ENCODE results near the gene TMEM107.
"Not testable (repeated sequence)": the region's sequence is repeated elsewhere in the genome, so short reads cannot be mapped to it uniquely, and the experiment has no call there.

Gene TMEM107

DNA sequence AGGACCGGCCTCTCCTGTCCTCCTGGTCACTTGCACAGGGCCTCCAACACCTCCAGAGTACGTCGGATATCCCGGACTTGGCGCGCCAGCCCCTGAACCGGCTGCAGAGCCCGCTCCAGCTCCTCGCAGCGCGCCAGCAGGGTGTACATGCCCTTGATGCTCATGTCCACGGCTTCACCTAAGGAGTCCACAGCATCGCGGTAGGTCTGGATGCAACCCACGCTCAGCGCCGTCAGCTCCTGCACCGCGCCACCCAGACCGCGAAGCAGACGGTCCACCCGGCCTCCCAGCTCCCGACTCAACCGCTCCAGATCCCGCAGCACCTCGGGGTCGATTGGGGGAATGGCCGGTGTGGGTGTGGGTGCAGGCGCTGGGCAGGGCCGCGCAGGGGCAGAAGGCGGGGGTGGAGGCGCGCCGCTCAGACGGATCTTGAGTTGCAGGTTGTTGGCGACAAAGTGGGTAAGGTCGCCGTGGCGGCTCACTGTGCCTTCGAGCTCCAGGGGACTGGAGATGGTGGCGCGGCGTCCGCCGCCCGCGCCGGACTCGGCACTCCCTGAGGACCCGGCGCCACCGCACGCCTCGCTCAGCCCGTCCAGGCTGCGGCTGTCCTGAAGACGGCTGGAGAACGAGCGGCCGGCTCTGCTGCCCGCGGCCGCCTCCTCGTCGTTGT is 13.0 kb upstream of the TMEM107 start:
- no peak for DNase-seq

DNA sequence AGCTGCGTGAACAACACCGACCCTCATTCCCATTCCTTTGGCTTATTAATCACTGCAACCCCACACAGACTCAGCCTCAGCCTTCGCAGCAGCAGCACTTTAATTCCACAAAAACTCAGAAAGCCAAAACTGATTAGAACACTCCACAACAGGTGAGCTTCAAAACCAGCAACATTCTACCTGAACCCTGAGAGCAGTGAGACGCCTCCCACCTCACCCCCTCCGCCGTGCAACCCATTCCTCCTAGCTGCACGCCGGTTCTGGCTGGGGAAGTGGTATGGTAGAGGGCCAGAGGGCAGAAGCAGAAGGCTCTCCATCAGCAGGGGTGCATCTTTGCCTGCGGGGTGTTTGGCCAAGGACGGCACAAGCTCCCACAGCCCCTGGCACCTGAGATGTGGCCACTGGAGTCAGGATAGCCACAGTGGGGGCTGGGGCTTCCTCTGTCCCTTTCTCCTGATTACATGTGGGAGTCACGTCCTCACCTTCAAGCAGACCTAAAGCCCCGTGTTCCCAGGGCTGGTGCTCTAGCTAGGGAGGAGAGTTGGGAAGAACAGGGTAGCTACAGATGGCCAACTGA is 12.2 kb upstream of the TMEM107 start:
- no peak for DNase-seq

DNA sequence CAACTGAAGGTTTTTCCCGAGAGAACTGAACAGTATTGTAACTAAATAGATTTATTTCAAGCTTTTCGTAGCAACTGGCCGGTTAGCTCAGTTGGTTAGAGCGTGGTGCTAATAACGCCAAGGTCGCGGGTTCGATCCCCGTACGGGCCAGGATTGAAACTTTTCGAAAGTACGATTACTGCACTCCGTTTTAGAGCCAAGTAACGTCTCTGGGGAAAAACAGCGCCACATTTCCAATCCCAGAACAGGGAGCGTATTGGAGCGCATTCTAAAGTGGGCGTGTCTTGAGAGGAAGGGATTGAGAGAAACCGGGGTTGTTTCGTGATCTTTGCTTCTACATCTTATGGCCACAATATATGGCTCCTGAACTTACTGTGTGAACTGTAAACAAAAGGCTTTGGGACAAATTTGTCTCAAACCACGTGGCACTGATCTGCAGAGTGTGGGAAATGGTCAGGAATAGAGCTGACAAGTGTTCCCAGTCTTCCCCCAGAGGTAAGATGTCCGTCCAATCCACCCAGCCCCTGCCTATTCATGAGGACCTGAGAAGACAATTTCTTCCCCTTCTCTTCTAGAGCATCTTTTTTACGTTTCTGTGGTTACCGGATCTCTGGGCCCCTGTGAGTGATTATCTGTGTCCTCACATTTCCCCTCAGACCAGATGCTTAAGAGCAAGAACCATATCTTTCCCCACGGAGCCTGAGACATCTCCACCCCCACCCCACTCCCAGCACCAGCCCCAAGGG is 11.5 kb upstream of the TMEM107 start:
- DNase-seq = peak; percentile 88

DNA sequence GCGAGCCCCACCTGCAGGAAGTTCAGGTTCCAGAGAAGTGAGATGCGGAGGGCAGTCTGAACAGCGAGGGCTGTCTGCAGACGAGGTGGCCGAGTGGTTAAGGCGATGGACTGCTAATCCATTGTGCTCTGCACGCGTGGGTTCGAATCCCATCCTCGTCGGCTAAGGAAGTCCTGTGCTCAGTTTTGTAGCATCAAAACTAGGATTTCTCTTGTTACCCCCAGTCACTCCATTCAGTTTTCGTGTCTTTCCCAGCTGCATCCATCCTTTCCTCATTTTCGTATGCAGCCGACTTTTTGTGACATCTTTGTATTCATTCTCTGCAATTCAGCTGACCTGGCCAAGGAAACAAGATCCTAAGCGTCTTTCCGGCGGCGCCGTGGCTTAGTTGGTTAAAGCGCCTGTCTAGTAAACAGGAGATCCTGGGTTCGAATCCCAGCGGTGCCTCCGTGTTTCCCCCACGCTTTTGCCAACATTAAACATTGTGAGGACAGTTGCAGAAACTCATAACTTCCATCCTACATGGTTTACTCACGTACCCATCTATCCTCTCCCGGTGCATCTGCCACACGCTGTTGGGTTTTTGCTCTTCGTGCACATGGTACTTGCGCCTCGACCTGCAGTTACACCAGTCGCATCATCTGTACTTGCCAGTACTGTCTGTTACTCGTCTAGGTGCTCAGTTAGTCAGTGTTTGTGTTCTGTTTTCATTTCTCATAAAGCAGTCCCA is 10.8 kb upstream of the TMEM107 start:
- DNase-seq = peak; percentile 91

DNA sequence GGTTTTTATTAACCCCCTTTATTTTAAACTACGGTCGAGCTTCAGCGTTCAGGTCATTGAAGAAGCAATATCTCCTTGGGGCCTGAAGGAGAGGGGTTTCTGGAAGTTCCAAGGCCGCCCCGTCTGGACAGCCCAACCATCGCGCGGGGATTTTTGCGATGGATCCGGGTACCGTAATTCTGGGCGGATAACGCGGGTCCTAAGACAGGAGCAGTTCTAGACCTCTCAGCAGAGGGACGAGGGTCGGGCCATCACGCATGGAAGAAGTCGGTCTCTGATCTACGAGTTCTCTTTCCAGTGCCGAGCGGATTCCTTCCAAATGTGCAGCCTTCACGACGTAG is 10.2 kb upstream of the TMEM107 start:
- DNase-seq = no peak

DNA sequence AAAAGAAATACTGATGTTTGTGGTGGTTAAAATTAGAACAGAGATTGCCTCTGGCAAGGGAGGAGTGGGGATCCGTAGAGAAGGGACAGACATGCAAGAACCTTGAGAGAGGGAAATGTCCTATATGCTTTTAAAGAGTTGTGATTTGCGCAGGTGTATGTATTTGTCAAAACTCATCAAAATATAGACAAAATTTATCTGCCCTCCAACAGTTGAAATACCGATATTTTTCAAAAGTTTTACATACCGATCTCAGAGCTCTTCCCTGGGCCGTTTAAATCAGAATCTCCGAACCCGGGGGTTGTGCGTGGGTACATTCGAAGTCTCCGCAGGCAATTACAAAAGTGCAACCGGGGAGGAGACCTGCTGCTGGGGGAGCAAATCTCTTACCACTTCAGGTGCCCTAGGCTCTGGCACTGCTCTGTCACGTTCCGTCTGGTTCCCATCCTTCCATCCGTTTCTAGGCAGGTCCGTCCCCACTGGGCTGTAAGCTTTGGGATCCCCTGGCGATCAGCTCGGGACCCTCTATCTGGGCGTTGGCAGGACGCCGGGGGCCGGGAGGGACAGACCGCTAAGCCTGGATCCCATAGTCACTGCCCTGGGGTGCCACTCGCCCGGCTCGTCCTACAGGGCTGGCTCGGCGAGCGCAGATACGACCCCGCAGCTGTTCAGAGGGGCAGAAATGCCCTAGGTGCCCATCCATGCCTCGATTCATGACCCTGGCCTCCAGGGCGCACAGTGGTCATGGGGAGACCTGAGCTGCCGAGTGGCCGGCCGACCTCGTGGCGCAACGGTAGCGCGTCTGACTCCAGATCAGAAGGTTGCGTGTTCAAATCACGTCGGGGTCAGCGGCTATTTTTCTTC is 9.6 kb upstream of the TMEM107 start:
- peak; percentile 71 for DNase-seq

DNA sequence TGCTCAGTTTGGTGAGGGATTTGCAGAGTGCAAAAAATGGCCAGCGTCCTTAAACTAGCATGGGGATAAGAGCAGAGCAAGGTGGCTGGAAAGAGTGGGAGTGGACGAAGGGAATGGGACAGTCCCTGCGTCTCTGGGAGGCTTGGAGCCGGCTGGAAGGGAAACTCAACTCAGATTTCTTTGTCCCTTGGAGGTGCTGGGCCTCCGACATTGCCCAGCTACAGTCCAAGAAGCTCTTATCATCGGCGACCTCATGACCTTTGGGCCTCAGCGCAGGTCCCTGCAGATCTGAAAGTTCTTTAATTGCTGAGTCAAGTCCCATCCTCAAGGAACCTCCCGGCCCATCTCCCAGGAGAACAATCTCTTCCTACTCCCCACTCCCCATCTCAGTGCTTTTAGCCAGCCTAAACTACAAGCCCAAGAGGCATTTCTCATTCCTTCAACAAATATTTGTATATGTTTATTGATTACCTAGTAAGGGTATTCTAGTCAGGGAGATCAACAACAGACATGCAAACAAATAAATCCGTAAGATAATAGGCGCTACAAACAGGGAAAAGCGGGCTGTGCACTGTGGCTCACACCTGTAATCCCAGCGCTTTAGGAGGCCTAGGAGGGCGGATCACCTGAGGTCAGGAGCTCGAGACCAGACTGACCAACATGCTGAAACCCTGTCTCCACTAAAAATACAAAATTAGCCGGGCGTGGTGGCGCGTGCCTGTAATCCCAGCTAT is 985 bp upstream of the TMEM107 start:
- no peak for DNase-seq

DNA sequence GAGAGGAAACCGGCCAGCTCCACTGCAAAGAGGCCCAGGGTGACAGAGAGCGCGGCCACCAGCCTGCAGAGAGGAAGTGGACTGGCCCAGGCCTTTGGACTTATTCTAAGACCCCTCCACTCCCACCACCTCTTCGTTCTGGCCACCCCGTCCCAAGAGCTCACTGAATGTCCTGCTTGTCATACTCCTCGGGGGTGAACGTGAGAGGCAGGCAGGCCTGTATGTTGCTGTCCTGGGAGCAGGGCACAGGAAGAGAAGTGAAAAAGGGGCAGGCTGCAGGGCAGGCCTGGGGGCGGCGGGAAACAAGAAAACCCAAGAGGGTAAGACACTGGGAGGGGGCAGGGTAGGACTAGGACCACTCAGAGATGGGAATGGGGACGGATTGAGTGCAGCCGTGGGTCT is 384 bp downstream of the TMEM107 start:
- no peak for DNase-seq

DNA sequence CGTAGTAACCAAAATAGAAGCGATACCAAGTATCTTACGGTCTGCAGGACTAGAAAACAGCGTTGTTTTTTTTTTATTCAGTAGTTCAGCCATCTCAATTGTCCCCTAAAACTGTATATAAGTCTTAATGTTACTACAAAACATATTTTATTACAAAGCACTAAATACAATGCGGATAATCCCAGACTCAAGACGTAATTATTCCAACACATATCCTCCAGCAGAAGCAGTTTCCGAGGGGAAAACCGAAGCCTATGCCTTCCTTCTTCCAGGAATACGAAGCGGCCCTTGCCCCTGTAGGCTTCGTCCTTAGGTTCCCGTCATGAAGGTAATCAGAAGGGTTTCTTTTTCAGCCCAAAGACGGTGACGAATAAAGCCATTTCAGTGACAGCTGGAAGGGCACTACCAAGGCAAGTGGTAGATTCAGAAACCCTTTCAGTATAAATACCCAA is 2.3 kb downstream of the TMEM107 start:
- DNase-seq = no peak

DNA sequence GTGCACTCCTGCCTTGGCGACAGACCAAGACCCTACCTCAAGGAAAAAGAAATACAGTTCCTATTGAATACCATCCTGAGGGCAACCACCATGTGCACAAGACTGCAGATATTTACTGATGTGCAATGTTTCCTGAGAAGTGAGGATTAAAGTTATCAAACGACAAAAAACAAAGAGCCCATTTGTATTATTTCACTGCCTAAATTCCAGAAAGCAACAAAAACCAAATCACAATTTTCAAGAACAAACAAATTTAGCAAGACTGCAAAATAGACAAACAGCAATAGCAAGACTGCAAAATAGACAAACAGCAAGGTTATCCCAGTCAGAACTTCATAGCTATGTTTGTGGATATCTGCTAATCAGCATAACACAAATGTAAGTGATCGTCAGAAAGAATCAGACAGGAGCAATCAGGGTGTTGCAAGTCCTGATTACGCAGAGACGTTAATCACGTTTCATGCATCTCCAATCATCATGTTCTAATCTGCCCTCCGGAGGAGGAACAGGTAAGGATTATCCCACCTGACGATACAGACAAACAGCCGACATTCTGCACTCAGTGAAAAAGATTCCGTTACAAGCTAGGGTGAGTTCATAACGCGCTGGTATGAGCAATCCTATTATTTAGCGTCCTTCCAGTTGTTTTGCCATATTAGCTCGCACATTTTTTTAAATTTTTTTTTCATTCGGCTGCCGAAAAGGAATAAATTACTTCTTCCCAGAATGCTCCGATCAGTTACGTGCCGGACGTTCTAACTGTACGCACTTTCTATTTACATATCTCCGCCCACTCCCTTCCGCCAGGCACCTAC is 2.9 kb downstream of the TMEM107 start:
- peak; percentile 57 for DNase-seq

DNA sequence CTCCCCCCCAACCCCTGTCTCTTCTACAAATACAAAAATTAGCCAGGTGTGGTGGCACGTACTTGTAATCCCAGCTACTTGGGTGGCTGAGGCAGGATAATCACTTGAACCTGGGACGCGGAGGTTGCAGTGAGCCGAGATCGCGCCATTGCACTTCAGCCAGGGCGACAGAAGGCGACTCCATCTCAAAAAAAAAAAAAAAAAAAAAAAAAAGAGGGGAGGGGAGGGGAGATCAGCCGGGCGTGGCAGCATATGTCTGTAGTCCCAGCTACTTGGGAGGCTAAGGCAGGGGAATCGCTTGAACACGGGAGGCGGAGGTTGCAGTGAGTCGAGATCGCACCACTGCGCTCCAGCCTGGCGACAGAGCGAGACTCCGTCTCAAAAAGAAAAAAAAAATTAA is 6.0 kb downstream of the TMEM107 start:
- DNase-seq = not testable (repeated sequence)

DNA sequence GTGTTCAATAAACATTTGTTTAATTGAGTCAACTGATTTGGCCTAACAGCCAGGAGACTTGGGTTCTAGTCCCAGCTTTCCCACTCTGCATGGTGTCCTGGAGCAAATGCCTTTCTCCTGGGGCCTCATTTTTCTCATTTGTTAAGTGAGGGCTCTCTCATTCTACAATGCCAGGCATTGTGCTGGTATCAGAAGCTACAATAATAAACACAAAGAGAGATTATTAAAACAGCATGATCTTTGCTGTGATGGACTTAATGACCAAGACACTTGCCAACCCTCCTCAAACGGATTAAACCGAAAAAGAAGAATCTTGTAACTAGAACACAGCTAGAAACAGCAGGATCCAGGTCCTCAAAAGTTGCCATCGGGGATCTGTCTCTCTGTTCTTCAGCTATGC is 8.7 kb downstream of the TMEM107 start:
- DNase-seq = no peak

DNA sequence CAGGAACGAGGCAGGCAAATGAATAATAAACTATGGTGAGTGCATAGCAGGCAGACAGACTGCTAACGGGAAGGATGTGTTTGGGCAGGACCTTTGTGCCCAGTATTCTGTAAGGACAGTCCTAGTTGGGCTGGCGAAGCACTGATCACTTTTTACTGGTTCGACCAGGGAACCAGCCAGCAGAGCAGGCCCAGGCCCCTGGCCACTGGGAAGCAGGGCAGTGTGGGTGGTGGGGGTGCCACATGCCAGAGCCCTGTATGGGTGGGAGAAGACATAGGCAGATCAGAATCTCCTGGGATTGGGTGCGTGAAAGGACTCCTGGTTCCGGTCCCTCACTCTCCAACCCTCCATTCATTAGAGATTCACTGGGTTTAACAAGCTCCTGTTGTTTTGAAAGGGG is 9.4 kb downstream of the TMEM107 start:
- no peak for DNase-seq

DNA sequence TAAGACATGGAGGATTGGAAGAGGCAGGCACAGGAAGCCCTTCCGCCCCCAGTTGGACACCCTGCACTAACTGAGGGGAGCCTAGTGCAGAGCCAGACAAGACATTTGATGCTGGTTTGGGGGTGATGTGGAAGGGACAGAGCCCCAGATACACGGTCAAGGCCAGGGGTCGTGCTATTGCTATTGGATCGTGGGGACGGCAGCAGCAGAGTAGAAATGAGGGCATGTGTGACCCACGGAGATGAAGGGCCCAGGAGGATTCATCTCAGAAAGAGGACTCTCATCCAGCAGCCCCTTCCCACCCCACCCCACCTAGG is 11.4 kb downstream of the TMEM107 start:
- no peak for DNase-seq

DNA sequence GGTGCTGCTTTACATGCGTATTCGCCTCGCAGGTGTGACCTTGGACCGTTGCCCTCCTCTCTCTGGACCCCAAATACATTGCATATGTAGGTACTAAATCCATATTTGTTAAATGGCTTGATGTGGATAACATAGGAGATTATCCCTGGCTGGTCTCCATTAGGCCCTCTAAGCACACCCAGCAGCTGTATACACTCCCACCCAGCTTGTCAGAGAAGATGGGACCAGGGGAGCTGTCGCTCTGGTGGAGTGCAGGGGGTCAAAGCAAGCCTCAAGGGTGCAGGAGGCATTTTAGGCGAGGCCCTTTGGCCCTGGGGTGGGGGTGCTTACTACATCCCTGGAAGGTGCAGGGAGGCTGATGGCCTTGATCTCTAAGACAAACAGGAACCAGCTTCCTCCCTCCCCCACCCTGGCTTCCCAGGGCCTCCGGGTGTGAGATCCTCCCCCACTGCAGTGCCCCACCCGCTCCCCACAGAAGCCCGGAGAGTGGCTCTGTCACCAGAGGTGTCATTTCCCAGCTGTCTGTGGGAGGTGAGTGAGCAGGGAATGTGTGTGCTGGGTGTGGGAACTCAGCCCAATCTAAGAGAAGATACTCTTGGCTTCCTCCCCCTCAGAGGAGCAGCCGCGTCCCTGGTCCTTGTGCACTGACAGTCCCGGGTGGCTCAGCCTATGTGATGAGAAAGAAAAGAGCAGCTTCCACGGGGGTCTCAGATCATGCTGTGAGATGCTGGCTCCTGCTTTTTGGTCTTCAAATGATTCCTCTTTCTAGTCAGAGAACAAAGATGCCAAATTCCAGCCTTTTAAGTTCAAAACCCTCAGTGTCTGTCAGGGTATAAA is 12.0 kb downstream of the TMEM107 start:
- no peak for DNase-seq

DNA sequence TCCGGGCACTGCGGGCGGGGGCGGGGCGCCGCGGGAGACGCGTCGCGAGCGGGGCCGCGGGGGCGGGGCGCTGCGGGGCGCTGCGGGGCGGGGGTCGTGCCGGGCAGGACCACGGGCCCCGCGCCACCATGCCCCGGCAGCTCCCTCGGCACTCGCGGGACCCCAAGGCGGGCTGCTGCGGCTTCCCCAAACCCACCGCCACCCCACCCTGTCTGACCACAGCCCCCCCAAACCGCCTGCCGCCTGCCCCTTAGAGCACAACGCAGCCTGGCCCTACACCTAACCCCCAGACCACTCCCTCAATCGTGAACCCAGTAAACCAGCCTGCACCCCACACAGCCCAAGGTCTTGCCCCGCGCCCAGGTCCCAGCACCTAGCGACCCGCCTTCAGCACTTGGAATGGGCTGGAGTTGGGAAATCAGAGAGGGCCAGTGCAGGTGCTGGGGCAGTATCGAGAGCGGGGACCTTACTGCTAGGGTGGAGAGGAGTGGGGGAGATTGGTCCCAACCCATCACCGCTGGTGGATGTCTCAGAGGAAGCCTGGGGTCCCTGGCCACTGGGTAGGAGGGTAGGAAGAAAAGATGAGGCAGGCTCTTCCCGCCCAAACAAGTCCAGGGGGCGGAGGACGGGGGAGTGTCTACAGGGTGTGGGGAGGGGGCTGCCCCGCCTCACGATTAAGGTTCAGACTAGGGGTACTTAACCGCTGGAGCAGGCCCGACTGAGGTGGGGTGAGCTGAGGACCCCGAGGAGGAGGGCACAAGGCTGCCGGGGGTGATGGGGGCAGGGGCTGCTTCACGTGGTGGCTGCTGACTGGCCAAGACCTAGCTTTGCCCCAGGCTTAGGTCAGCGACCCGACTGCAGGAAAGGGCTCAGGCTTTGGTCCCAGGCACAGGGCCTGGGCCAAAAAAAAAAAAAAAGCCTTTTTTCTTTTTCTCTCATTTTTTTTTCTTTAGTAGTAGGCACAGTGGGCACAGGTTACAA is 12.9 kb downstream of the TMEM107 start:
- DNase-seq = no peak

DNA sequence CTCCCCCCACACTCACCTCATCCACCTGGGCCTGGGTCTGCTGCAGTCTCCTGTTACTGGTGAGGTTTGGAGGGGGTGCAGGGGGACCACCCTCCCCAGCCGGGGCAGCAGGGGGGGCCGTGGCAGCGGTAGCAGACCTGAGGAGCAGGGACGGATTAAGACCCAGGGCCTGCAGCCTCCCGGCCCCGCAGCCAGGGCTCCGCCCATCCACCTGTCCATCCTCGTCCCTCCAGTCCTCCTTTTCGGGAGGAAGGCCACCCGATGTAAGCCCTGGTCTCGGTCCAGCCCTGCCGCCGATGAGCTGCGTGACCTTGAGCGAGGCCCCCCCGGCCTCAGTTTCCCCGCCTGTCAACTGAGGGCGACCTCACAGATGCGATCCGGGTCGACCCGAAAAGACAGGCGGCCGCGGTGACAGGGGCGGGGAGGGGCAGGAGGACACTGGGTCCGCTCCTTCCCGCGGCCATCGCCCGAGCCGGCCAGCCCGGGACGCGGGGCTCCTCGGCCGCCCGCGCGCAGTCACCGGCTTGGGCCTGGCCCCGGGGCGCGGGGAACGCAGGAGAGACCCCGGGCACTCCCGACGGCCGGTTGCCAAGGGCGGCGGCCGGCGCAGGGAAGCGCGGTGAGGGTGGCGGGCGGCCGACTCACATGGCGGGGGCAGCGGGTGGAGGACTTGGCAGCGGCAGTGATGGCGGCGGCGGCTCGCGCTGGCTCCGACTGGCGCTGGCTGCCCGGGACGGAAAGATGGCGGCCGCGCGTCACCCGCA is 13.8 kb downstream of the TMEM107 start, which contains the start of gene VAMP2:
VAMP2 (minus strand) TSS at position 716 of the 764 bp plus-strand sequence; CDS start at position 647, 69 bp downstream.
- peak; percentile 18 for DNase-seq
